GM12878 (cell line): ENCODE results near the gene GATA2. TPM values are rescaled to one million over a fixed set of nuclear protein-coding genes. Genes with fewer than 3 reads are reported as not detected.

Experiments used
- ATAC-seq: fragments of 200-7000 bp; cut with Tn5 transposase; 3 replicates; pipeline ENCODE4 v1.9.1; 2020; ENCODE audit warnings: mild to moderate bottlenecking, moderate library complexity
- BruUV-seq: library from RNA; stranded (reverse); fragments of 400-500 nt; replicated peaks from 2 replicates; lab custom pipeline; 2021; lab: Mats Ljungman, UMichigan
- CTCF ChIA-PET: fragments of 300-600 bp; sonication (Branson Sonifier 250); formaldehyde crosslinking; extraction: SDS; loops from one replicate; lab custom pipeline; 2021; ENCODE audit warnings: inconsistent platforms; lab: Yijun Ruan, JAX
- POLR2A ChIA-PET: fragments of 350-600 bp; formaldehyde crosslinking; extraction: SDS; loops from one replicate; lab custom pipeline; 2021; ENCODE audit warnings: inconsistent platforms; lab: Charles Lee
- RAD21 ChIA-PET: fragments of 300-600 bp; sonication (Branson Sonifier 250); formaldehyde crosslinking; loops from one replicate; lab custom pipeline; 2023; ENCODE audit warnings: antibody characterized with exemption; ENCODE audit not compliant: unreplicated experiment; lab: Charles Lee
- SMC1A ChIA-PET: fragments of 300-600 bp; sonication (Branson Sonifier 250); formaldehyde crosslinking; loops from one replicate; lab custom pipeline; 2023; ENCODE audit not compliant: unreplicated experiment, uncharacterized antibody; lab: Charles Lee
- DNase-seq: peaks from one replicate; pipeline ENCODE4 v3.0.0-alpha.2; 2011; ENCODE audit warnings: low read depth, low spot score
- FAIRE-seq: peaks from 3 replicates; lab custom pipeline; 2011; peaks lifted over from hg19 to GRCh38; lab: Jason Lieb, UNC
- H2AFZ ChIP-seq: 2 replicates; pipeline ENCODE4 v1.6.0; 2011; ENCODE audit warnings: low read depth, low read length, control low read depth; ENCODE audit not compliant: control insufficient read depth
- H3K27ac ChIP-seq: 2 replicates; pipeline ENCODE4 v1.5.1; 2011; ENCODE audit warnings: control low read depth; ENCODE audit not compliant: control insufficient read depth, insufficient read depth
- H3K27me3 ChIP-seq, 2 experiments: replicated peaks in 1 of 2; 2 replicates each; pipeline versions ENCODE4 v1.6.0 to v1.6.1; 2011; ENCODE audit warnings: low read length in 1 of 2; ENCODE audit not compliant: control insufficient read depth in 2 of 2, insufficient read depth in 2 of 2
- H3K36me3 ChIP-seq, 2 experiments: 2 replicates each; pipeline ENCODE4 v1.5.1; 2011; ENCODE audit warnings: low read length in 1 of 2; ENCODE audit not compliant: control insufficient read depth in 2 of 2, insufficient read depth in 2 of 2
- H3K4me1 ChIP-seq: 2 replicates; pipeline ENCODE4 v1.6.1; 2011; ENCODE audit warnings: mild to moderate bottlenecking, low read length, moderate library complexity, mixed read lengths; ENCODE audit not compliant: control insufficient read depth, insufficient read depth
- H3K4me2 ChIP-seq: 2 replicates; pipeline ENCODE4 v1.6.0; 2011; ENCODE audit warnings: control low read depth; ENCODE audit not compliant: control insufficient read depth, insufficient read depth
- H3K4me3 ChIP-seq: fragments of 200-600 bp; sonication (generic); 2 replicates; pipeline ENCODE4 v1.5.1; 2016
- H3K79me2 ChIP-seq: 2 replicates; pipeline ENCODE4 v1.6.0; 2011; ENCODE audit warnings: low read length; ENCODE audit not compliant: control insufficient read depth, insufficient read depth
- H3K9ac ChIP-seq: 2 replicates; pipeline ENCODE4 v1.8.0; 2011; ENCODE audit warnings: low read length, control low read depth, mixed read lengths; ENCODE audit not compliant: control insufficient read depth, insufficient read depth
- H3K9me3 ChIP-seq: replicated peaks from 3 replicates; pipeline ENCODE4 v1.5.1; 2011; ENCODE audit warnings: mild to moderate bottlenecking, low read length; ENCODE audit not compliant: control insufficient read depth, insufficient read depth
- H4K20me1 ChIP-seq: 2 replicates; pipeline ENCODE4 v1.6.0; 2011; ENCODE audit not compliant: control insufficient read depth, insufficient read depth
- ASH2L ChIP-seq: fragments of 300-600, 200-600 bp; sonication (generic); IDR thresholded peaks from 2 replicates; pipeline ENCODE4 v1.6.1; 2017; ENCODE audit warnings: low read depth, mild to moderate bottlenecking, borderline replicate concordance
- ATF2 ChIP-seq: IDR thresholded peaks from 2 replicates; pipeline ENCODE4 v1.6.1; 2012; ENCODE audit warnings: low read length, inconsistent platforms
- ATF7 ChIP-seq: fragments of 450-650 bp; IDR thresholded peaks from 2 replicates; pipeline ENCODE4 v1.6.1; 2016; ENCODE audit warnings: low read depth, mild to moderate bottlenecking
- BCL11A ChIP-seq: IDR thresholded peaks from 2 replicates; pipeline ENCODE4 v1.6.1; 2011; ENCODE audit warnings: low read depth, low read length
- BHLHE40 ChIP-seq, 2 experiments: fragments of 450-650 bp in 1 of 2; IDR thresholded peaks; 2 replicates each; pipeline ENCODE4 v1.6.1; 2011 to 2017; ENCODE audit warnings: low read depth in 2 of 2, borderline replicate concordance in 1 of 2, improper control_type of control experiment in 1 of 2, low read length in 1 of 2, mild to moderate bottlenecking in 1 of 2
- CHD1 ChIP-seq: IDR thresholded peaks from 2 replicates; pipeline ENCODE4 v1.6.1; 2012; ENCODE audit warnings: low read depth, low read length, improper control_type of control experiment
- CREM ChIP-seq: IDR thresholded peaks from 2 replicates; pipeline ENCODE4 v1.6.1; 2014; ENCODE audit warnings: antibody characterized with exemption, low read depth
- ESRRA ChIP-seq: IDR thresholded peaks from 2 replicates; pipeline ENCODE4 v1.6.1; 2012; ENCODE audit warnings: mild to moderate bottlenecking, low read length, improper control_type of control experiment
- EZH2 ChIP-seq: IDR thresholded peaks from 2 replicates; pipeline ENCODE4 v1.6.1; 2012; ENCODE audit warnings: low read depth, mild to moderate bottlenecking, control low read depth, inconsistent platforms, low read length, borderline replicate concordance; ENCODE audit not compliant: control insufficient read depth
- GABPA ChIP-seq: IDR thresholded peaks from 2 replicates; pipeline ENCODE4 v1.6.1; 2014; ENCODE audit warnings: antibody characterized with exemption, low read depth, mild to moderate bottlenecking, inconsistent platforms
- MXI1 ChIP-seq: fragments of 150-350 bp; IDR thresholded peaks from 2 replicates; pipeline ENCODE4 v1.6.1; 2011; ENCODE audit warnings: low read depth, mild to moderate bottlenecking, inconsistent platforms, low read length, improper control_type of control experiment
- MYC ChIP-seq: IDR thresholded peaks from 2 replicates; pipeline ENCODE4 v1.6.1; 2011; ENCODE audit warnings: mild to moderate bottlenecking, low read length, moderate library complexity, inconsistent platforms; ENCODE audit not compliant: insufficient read depth, insufficient replicate concordance, insufficient read length, severe bottlenecking
- PKNOX1 ChIP-seq: fragments of 450-650 bp; IDR thresholded peaks from 2 replicates; pipeline ENCODE4 v1.6.1; 2016; ENCODE audit warnings: mild to moderate bottlenecking
- PML ChIP-seq: IDR thresholded peaks from 2 replicates; pipeline ENCODE4 v1.6.1; 2012; ENCODE audit warnings: low read length, inconsistent platforms
- RFX5 ChIP-seq: IDR thresholded peaks from 2 replicates; pipeline ENCODE4 v1.6.1; 2011; ENCODE audit warnings: low read depth, low read length, improper control_type of control experiment
- SREBF1 ChIP-seq: IDR thresholded peaks from 2 replicates; pipeline ENCODE4 v1.6.1; 2012; ENCODE audit warnings: mild to moderate bottlenecking, low read length
- TAF1 ChIP-seq: IDR thresholded peaks from 2 replicates; pipeline ENCODE4 v1.6.1; 2011; ENCODE audit warnings: mild to moderate bottlenecking, low read depth, low read length, borderline replicate concordance
- TBL1XR1 ChIP-seq: IDR thresholded peaks from 2 replicates; pipeline ENCODE4 v1.6.1; 2012; ENCODE audit warnings: low read depth, low read length, improper control_type of control experiment
- WGBS: methylation state at CpG from one replicate; pipeline ENCODE4 v1.1.6; 2016; ENCODE audit warnings: low lambda C conversion rate; ENCODE audit not compliant: insufficient replicate concordance, insufficient coverage; ENCODE audit errors: missing lambda C conversion rate; 5-methylcytosine and 5-hydroxymethylcytosine counted together
- in situ Hi-C: fragments of 300-500 bp; cut with MboI; formaldehyde crosslinking; loops from 9 replicates; pipeline ENCODE4 v1.14.3; 2018; ENCODE audit warnings: mixed read lengths
- intact Hi-C: fragments of 100-400 bp; cut with micrococcal nuclease; formaldehyde crosslinking; loops from one replicate; pipeline ENCODE4 v1.14.2; 2022; ENCODE audit not compliant: unreplicated experiment
- polyA plus RNA-seq, 11 experiments: library from polyadenylated mRNA; depleted of rRNA in 4 of 11; unstranded in 6 of 11; stranded (reverse) in 5 of 11; fragments of >200 nt; fragmentation: Nextera tagmentation in 4 of 11; fragmentation: Illumina TruSeq in 1 of 11; extraction: Ambion mirVana in 4 of 11; extraction: Trizol in 1 of 11; gene quantifications; 1 replicate in 1 of 11; 2 replicates in 10 of 11; pipeline versions ENCODE4 v1.2.1 to v1.2.3, GENCODE V29; 2011 to 2016; ENCODE audit warnings: inconsistent platforms in 2 of 11, missing spikeins in 2 of 11, low read depth in 1 of 11
- total RNA-seq, 4 experiments: library from RNA; depleted of rRNA in 3 of 4; stranded (reverse); fragments of >200 nt in 3 of 4; fragmentation: Illumina TruSeq in 1 of 4; extraction: Trizol in 1 of 4; gene quantifications; 2 replicates each; pipeline versions ENCODE4 v1.2.1 to v1.2.3, GENCODE V29; 2013 to 2021
- TF ChIP-seq, protein P1 (sequence below): IDR thresholded peaks from 2 replicates; pipeline ENCODE4 v1.6.1; 2012; ENCODE audit warnings: low read depth, low read length, improper control_type of control experiment

GATA2 gene
- total and polyA plus RNA-seq, 10 of the 15 experiments (the other 5 are each of a cell fraction or from before 2014, with no cell fraction given), result 0.56 TPM; not detected in 9

DNA sequence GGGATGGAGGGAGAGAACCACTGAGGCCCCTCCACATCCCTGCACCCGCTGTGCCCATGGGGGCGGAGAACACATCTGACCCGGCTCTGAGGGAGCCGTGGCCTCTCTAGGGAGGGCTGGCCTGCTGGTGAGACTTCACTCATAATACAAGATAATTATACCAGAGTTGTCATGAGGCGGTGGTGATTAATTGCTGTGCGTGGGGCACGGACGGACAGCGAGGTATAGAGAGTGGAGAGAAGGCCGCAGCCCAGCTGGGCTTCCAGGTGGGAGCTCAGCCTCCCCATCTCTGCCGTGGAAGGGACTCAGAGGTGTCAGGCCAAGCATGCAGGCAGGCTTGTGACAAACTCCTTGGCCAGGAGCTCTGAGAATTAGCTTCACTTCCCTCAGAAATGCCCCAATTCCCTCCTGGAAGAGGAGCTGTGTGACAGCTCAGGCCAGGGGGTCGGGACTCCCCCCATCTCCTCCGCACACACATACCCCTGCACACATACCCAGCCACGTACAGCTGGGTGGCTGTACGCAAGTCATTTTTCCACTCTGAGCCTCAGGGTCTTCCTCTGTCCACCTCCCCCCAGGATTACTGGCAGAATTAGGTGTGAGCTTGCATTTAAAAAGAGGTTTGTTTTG, 6.0 kb upstream of the GATA2 start (continued):
- no peak for TF ChIP-seq ATF7
- TF ChIP-seq GABPA, result no peak
- no peak for TF ChIP-seq CREM
- TF ChIP-seq CHD1, result no peak
- TF ChIP-seq, all 136 proteins: peak for 0

- ChIA-PET RAD21 (interaction anchor here (0.8 to 1.0 kb wide), 2 partner anchors 72 to 403 kb away, joined by 3 read pairs; no protein-coding TSS in a partner anchor), CTCF (interaction anchor here (1.2 to 2.1 kb wide), 3 partner anchors 8 to 72 kb away, joined by 4 to 8 read pairs (median 7); no protein-coding TSS in a partner anchor), SMC1A (interaction anchor here (1.1 kb wide), 1 partner anchor 395 kb away, joined by 3 read pairs; no protein-coding TSS in a partner anchor), POLR2A (no interaction called here)
- BruUV-seq, result no TSS peak
- Histone ChIP-seq H3K4me1 (no peaks in the 10 kb centered on the region), H3K4me2 (no peak overlapping the region), H2AFZ (peak overlapping the region; percentile 16; the same call in 1 of the 2 replicates), H3K9ac (no peak overlapping the region), H3K4me3 (no peak overlapping the region), H3K27ac (no peak overlapping the region), H3K36me3 (no peaks in the 10 kb centered on the region), H3K27me3 (peaks cover 9% of the 10 kb centered on the region in 2 experiments), H4K20me1 (no peaks in the 10 kb centered on the region), H3K79me2 (no peaks in the 10 kb centered on the region), H3K9me3 (no peaks in the 10 kb centered on the region)
- in situ Hi-C loops (loop anchor here (10.0 kb wide), 1 partner anchor 403 kb away; no protein-coding TSS in a partner anchor), intact Hi-C loops (loop anchor here (1.0 to 10.0 kb wide), 3 partner anchors 72 to 401 kb away; no protein-coding TSS in a partner anchor)
- DNase-seq (no peak), FAIRE-seq (peak; percentile 18), ATAC-seq (no peak)
- WGBS, result 12% methylated on average over 5 of the region's 5 CpGs
- no peak for TF ChIP-seq BHLHE40 (IDR thresholded peaks at IDR 0.05; ENCODE audit: borderline replicate concordance in 1 of 2, low read depth in 2 of 2, low read length in 1 of 2)
- TF ChIP-seq SREBF1, result no peak
- no peak for TF ChIP-seq MXI1
- TF ChIP-seq ASH2L, result no peak
- no peak for TF ChIP-seq TAF1
- TF ChIP-seq PML, result no peak
- TF ChIP-seq, protein P1, sequence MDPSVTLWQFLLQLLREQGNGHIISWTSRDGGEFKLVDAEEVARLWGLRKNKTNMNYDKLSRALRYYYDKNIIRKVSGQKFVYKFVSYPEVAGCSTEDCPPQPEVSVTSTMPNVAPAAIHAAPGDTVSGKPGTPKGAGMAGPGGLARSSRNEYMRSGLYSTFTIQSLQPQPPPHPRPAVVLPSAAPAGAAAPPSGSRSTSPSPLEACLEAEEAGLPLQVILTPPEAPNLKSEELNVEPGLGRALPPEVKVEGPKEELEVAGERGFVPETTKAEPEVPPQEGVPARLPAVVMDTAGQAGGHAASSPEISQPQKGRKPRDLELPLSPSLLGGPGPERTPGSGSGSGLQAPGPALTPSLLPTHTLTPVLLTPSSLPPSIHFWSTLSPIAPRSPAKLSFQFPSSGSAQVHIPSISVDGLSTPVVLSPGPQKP, result no peak
- TF ChIP-seq RFX5, result no peak
- TF ChIP-seq ESRRA, result no peak
- no peak for TF ChIP-seq EZH2
- TF ChIP-seq ATF2, result no peak
- TF ChIP-seq PKNOX1, result no peak
- TF ChIP-seq TBL1XR1, result no peak
- TF ChIP-seq MYC, result no peak
- no peak for TF ChIP-seq BCL11A
- TF ChIP-seq, all 136 proteins: peak for 0
Measured at GRCh38 chr3:128498127-128498626, 5.2 kb upstream of the GATA2 start.
